A549 (cell line): Measurements from ENCODE around the gene METTL27.

ENCODE experiments used
- BHLHE40 ChIP-seq: IDR thresholded peaks from 2 replicates; pipeline ENCODE4 v1.6.1; 2012; ENCODE audit warnings: low read depth, low read length, inconsistent platforms
- CEBPB ChIP-seq, 2 experiments: fragments of >200 bp in 1 of 2; sonication (Bioruptor Twin) in 1 of 2; formaldehyde crosslinking in 1 of 2; IDR thresholded peaks; 2 replicates each; pipeline ENCODE4 v1.6.1; 2012 to 2016
- CTCF ChIP-seq: fragments of >200 bp; sonication (Bioruptor Twin); formaldehyde crosslinking; IDR thresholded peaks from 3 replicates; pipeline ENCODE4 v1.5.1; 2016
- MAX ChIP-seq: IDR thresholded peaks from 2 replicates; pipeline ENCODE4 v1.6.1; 2012
- MYC ChIP-seq: IDR thresholded peaks from 2 replicates; pipeline ENCODE4 v1.6.1; 2012; ENCODE audit warnings: mild to moderate bottlenecking, inconsistent platforms, low read length, improper control_type of control experiment, borderline replicate concordance
- NPAS2 ChIP-seq: fragments of 250-450 bp; sonication (Bioruptor Pico); IDR thresholded peaks from 2 replicates; pipeline ENCODE4 v1.8.0; 2022; ENCODE audit warnings: mild to moderate bottlenecking, moderate library complexity, borderline replicate concordance
- NR3C1 ChIP-seq: fragments of >200 bp; sonication (Bioruptor Twin); formaldehyde crosslinking; IDR thresholded peaks from 3 replicates; pipeline ENCODE4 v1.6.1; 2017
- POLR2A ChIP-seq: IDR thresholded peaks from 2 replicates; pipeline ENCODE4 v1.6.1; 2012; ENCODE audit warnings: mild to moderate bottlenecking, low read length
- POLR2AphosphoS2 ChIP-seq: conservative IDR thresholded peaks from 2 replicates; pipeline ENCODE4 v1.6.1; 2012; ENCODE audit warnings: low read length, improper control_type of control experiment, inconsistent platforms
- RAD21 ChIP-seq, 2 experiments: fragments of >200 bp in 1 of 2; sonication (Bioruptor Twin) in 1 of 2; formaldehyde crosslinking in 1 of 2; IDR thresholded peaks in 1 of 2; conservative IDR thresholded peaks in 1 of 2; 2 replicates in 1 of 2; 3 replicates in 1 of 2; pipeline ENCODE4 v1.6.1; 2012 to 2018; ENCODE audit warnings: inconsistent platforms in 1 of 2
- REST ChIP-seq: fragments of 200-600 bp; sonication (generic); IDR thresholded peaks from 2 replicates; pipeline ENCODE4 v1.6.1; 2016; ENCODE audit warnings: antibody characterized with exemption, mild to moderate bottlenecking, moderate library complexity
- RFX5 ChIP-seq: fragments of 450-650 bp; IDR thresholded peaks from 2 replicates; pipeline ENCODE4 v1.7.1; 2014; ENCODE audit warnings: antibody characterized with exemption, mild to moderate bottlenecking, moderate library complexity
- TP53 ChIP-seq: fragments of 250-450 bp; sonication (Bioruptor Pico); IDR thresholded peaks from 2 replicates; pipeline ENCODE4 v1.5.0; 2021; ENCODE audit warnings: mild to moderate bottlenecking, moderate library complexity
- USF2 ChIP-seq: fragments of 450-650 bp; IDR thresholded peaks from 2 replicates; pipeline ENCODE4 v1.6.1; 2014; ENCODE audit warnings: antibody characterized with exemption

- TF ChIP-seq CEBPB (IDR thresholded peaks at IDR 0.05) (no peak), POLR2AphosphoS2 (no peak), MYC (no peak), POLR2A (no peak), CTCF (no peak), NR3C1 (no peak), MAX (no peak), NPAS2 (no peak), RFX5 (no peak), BHLHE40 (no peak), RAD21 (conservative IDR thresholded peaks at IDR 0.05 in 1 of 2, IDR thresholded peaks at IDR 0.05 in 1 of 2) (no peak), REST (no peak), USF2 (no peak), TP53 (CRISPR knock-in tag) (no peak)
These were observed 22.8 kb upstream of the METTL27 start for GRCh38 chr7:73864981-73865711.
